Effector memory CD8-positive, alpha-beta T cell (primary cell): ENCODE data around the gene ATP8A1.
A peak's percentile ranks its signal among the peaks of the same experiment; 100 is the strongest.

Experiments
- ATAC-seq: fragments of 150-1000 bp; cut with Tn5 transposase; replicated peaks from 2 replicates; pipeline ENCODE4 v1.10.0; 2021; ENCODE audit warnings: mild to moderate bottlenecking, moderate library complexity
- DNase-seq, 3 experiments: peaks; one replicate each; pipeline ENCODE4 v3.0.0; 2021
- H3K27ac Mint-ChIP-seq, 2 donors: one replicate each; pipeline ENCODE4 v1.8.0; 2022; ENCODE audit warnings: mild to moderate bottlenecking in 2 of 2, mixed read lengths in 2 of 2, moderate library complexity in 2 of 2
- H3K27me3 Mint-ChIP-seq, 2 donors: one replicate each; pipeline ENCODE4 v1.8.0; 2022; ENCODE audit warnings: mixed read lengths in 2 of 2
- H3K36me3 Mint-ChIP-seq: one replicate; pipeline ENCODE4 v1.8.0; 2022; ENCODE audit warnings: mild to moderate bottlenecking, moderate library complexity, mixed read lengths; ENCODE audit not compliant: insufficient read depth
- H3K4me1 Mint-ChIP-seq, 2 donors: one replicate each; pipeline ENCODE4 v1.8.0; 2022; ENCODE audit warnings: low read depth in 2 of 2, mixed read lengths in 2 of 2
- H3K4me3 Mint-ChIP-seq, 2 donors: one replicate each; pipeline ENCODE4 v1.8.0; 2022; ENCODE audit warnings: mild to moderate bottlenecking in 2 of 2, mixed read lengths in 2 of 2, moderate library complexity in 2 of 2
- H3K9me3 Mint-ChIP-seq, 2 donors: one replicate each; pipeline ENCODE4 v1.8.0; 2022; ENCODE audit warnings: mixed read lengths in 2 of 2

The ATP8A1 gene

GRCh38 chr4:42642845-42643615, 13.9 kb downstream of the ATP8A1 start:
- peak overlapping the region; percentile 70 to 74 for H3K4me3 Mint-ChIP-seq
- H3K27me3 Mint-ChIP-seq: no peaks in the 10 kb centered on the region
- DNase-seq: no peak
- peak overlapping the region; percentile 41 to 91 for H3K27ac Mint-ChIP-seq
- H3K4me1 Mint-ChIP-seq: peaks cover 56 to 88% of the 10 kb centered on the region in 2 donors
- no peak for ATAC-seq
- H3K9me3 Mint-ChIP-seq: no peaks in the 10 kb centered on the region
- H3K36me3 Mint-ChIP-seq: no peaks in the 10 kb centered on the region

GRCh38 chr4:42642101-42642797, 14.7 kb downstream of the ATP8A1 start:
- H3K4me1 Mint-ChIP-seq: peaks cover 59 to 89% of the 10 kb centered on the region in 2 donors
- no peaks in the 10 kb centered on the region for H3K36me3 Mint-ChIP-seq
- H3K9me3 Mint-ChIP-seq: no peaks in the 10 kb centered on the region
- no peak for ATAC-seq
- peak overlapping the region; percentile 41 to 64 for H3K27ac Mint-ChIP-seq
- no peak for DNase-seq
- peak overlapping the region; percentile 70 to 74 for H3K4me3 Mint-ChIP-seq
- no peaks in the 10 kb centered on the region for H3K27me3 Mint-ChIP-seq

- peak overlapping the region; percentile 70 to 74 for H3K4me3 Mint-ChIP-seq
- peak overlapping the region; percentile 32 to 64 for H3K27ac Mint-ChIP-seq
- no peaks in the 10 kb centered on the region for H3K36me3 Mint-ChIP-seq
- H3K27me3 Mint-ChIP-seq: no peaks in the 10 kb centered on the region
- H3K9me3 Mint-ChIP-seq: no peaks in the 10 kb centered on the region
- ATAC-seq: no peak
- DNase-seq: no peak
- peaks cover 63 to 93% of the 10 kb centered on the region in 2 donors for H3K4me1 Mint-ChIP-seq
These were observed 15.2 kb downstream of the ATP8A1 start for GRCh38 chr4:42641656-42642055.

- ATAC-seq (no peak), DNase-seq (no peak)
- Mint-ChIP-seq H3K4me1 (peaks cover 64 to 92% of the 10 kb centered on the region in 2 donors), H3K9me3 (no peaks in the 10 kb centered on the region), H3K4me3 (peak overlapping the region in 1 of 2 donors; percentile 74), H3K36me3 (no peaks in the 10 kb centered on the region), H3K27ac (peak overlapping the region; percentile 32 to 64), H3K27me3 (no peaks in the 10 kb centered on the region)
These were observed 15.7 kb downstream of the ATP8A1 start for GRCh38 chr4:42641161-42641560.

- no peaks in the 10 kb centered on the region for H3K27me3 Mint-ChIP-seq
- no peaks in the 10 kb centered on the region for H3K9me3 Mint-ChIP-seq
- peak overlapping the region in 1 of 2 donors; percentile 51 for H3K4me3 Mint-ChIP-seq
- peak overlapping the region; percentile 32 to 64 for H3K27ac Mint-ChIP-seq
- ATAC-seq: no peak
- no peak for DNase-seq
- H3K36me3 Mint-ChIP-seq: no peaks in the 10 kb centered on the region
- peaks cover 60 to 91% of the 10 kb centered on the region in 2 donors for H3K4me1 Mint-ChIP-seq
These were observed 16.3 kb downstream of the ATP8A1 start for GRCh38 chr4:42640613-42641012.

- H3K4me3 Mint-ChIP-seq: peak overlapping the region; percentile 50 to 67
- H3K36me3 Mint-ChIP-seq: no peaks in the 10 kb centered on the region
- DNase-seq: no peak
- H3K27ac Mint-ChIP-seq: peak overlapping the region; percentile 33 to 55
- peaks cover 54 to 81% of the 10 kb centered on the region in 2 donors for H3K4me1 Mint-ChIP-seq
- peak; percentile 32 for ATAC-seq
- no peaks in the 10 kb centered on the region for H3K27me3 Mint-ChIP-seq
- H3K9me3 Mint-ChIP-seq: no peaks in the 10 kb centered on the region
These were observed 17.9 kb downstream of the ATP8A1 start for GRCh38 chr4:42638993-42639392.

- Mint-ChIP-seq H3K36me3 (no peaks in the 10 kb centered on the region), H3K9me3 (no peaks in the 10 kb centered on the region), H3K27me3 (no peaks in the 10 kb centered on the region), H3K27ac (peak overlapping the region in 1 of 2 donors; percentile 33), H3K4me1 (peaks cover 54 to 81% of the 10 kb centered on the region in 2 donors), H3K4me3 (peak overlapping the region in 1 of 2 donors; percentile 67)
- no peak for DNase-seq
- no peak for ATAC-seq
These were observed 18.6 kb downstream of the ATP8A1 start for GRCh38 chr4:42638321-42638720.

GRCh38 chr4:42637867-42638266, 19.0 kb downstream of the ATP8A1 start:
- H3K4me1 Mint-ChIP-seq: peaks cover 56 to 81% of the 10 kb centered on the region in 2 donors
- peak overlapping the region in 1 of 2 donors; percentile 33 for H3K27ac Mint-ChIP-seq
- H3K4me3 Mint-ChIP-seq: no peak overlapping the region
- no peaks in the 10 kb centered on the region for H3K9me3 Mint-ChIP-seq
- no peaks in the 10 kb centered on the region for H3K36me3 Mint-ChIP-seq
- ATAC-seq (no peak), DNase-seq (no peak)
- no peaks in the 10 kb centered on the region for H3K27me3 Mint-ChIP-seq

GRCh38 chr4:42637104-42637503, 19.8 kb downstream of the ATP8A1 start:
- peak overlapping the region in 1 of 2 donors; percentile 3 for H3K4me3 Mint-ChIP-seq
- ATAC-seq (no peak), DNase-seq (no peak)
- no peaks in the 10 kb centered on the region for H3K27me3 Mint-ChIP-seq
- H3K9me3 Mint-ChIP-seq: no peaks in the 10 kb centered on the region
- H3K36me3 Mint-ChIP-seq: no peaks in the 10 kb centered on the region
- H3K27ac Mint-ChIP-seq: no peak overlapping the region
- peaks cover 50 to 79% of the 10 kb centered on the region in 2 donors for H3K4me1 Mint-ChIP-seq

GRCh38 chr4:42636645-42636949, 20.3 kb downstream of the ATP8A1 start:
- Mint-ChIP-seq H3K27ac (peak overlapping the region; percentile 2 to 19), H3K4me1 (peaks cover 51 to 79% of the 10 kb centered on the region in 2 donors)
- DNase-seq: no peak

GRCh38 chr4:42633605-42634388, 23.1 kb downstream of the ATP8A1 start:
- Mint-ChIP-seq H3K4me1 (peaks cover 46 to 72% of the 10 kb centered on the region in 2 donors), H3K4me3 (no peak overlapping the region), H3K36me3 (no peaks in the 10 kb centered on the region), H3K27ac (peak overlapping the region; percentile 11 to 36), H3K27me3 (no peaks in the 10 kb centered on the region), H3K9me3 (peaks cover 0 to 5% of the 10 kb centered on the region in 2 donors)
- DNase-seq: no peak
- no peak for ATAC-seq

More at GRCh38 chr4:42636645-42636949, 20.3 kb downstream of the ATP8A1 start:
- Mint-ChIP-seq H3K27me3 (no peaks in the 10 kb centered on the region), H3K36me3 (no peaks in the 10 kb centered on the region), H3K4me3 (no peak overlapping the region), H3K9me3 (peaks cover 0 to 4% of the 10 kb centered on the region in 2 donors)
- no peak for ATAC-seq

GRCh38 chr4:42632653-42633382, 24.1 kb downstream of the ATP8A1 start:
- no peak overlapping the region for H3K4me3 Mint-ChIP-seq
- peaks cover 0 to 5% of the 10 kb centered on the region in 2 donors for H3K9me3 Mint-ChIP-seq
- H3K4me1 Mint-ChIP-seq: peaks cover 51 to 76% of the 10 kb centered on the region in 2 donors
- ATAC-seq (no peak), DNase-seq (no peak)
- H3K36me3 Mint-ChIP-seq: no peaks in the 10 kb centered on the region
- peak overlapping the region; percentile 11 to 36 for H3K27ac Mint-ChIP-seq
- no peaks in the 10 kb centered on the region for H3K27me3 Mint-ChIP-seq

- H3K9me3 Mint-ChIP-seq: peaks cover 0 to 5% of the 10 kb centered on the region in 2 donors
- ATAC-seq (no peak), DNase-seq (no peak)
- no peaks in the 10 kb centered on the region for H3K27me3 Mint-ChIP-seq
- H3K4me3 Mint-ChIP-seq: no peak overlapping the region
- peaks cover 50 to 73% of the 10 kb centered on the region in 2 donors for H3K4me1 Mint-ChIP-seq
- peaks cover 8% of the 10 kb centered on the region for H3K36me3 Mint-ChIP-seq
- H3K27ac Mint-ChIP-seq: no peak overlapping the region
These were observed 26.0 kb downstream of the ATP8A1 start for GRCh38 chr4:42630908-42631307.
